Left renal cortex interstitium (tissue), 4 donors: ENCODE results near the gene NPC1. TPM values are rescaled to one million over a fixed set of nuclear protein-coding genes. Genes with fewer than 3 reads are reported as not detected.
"Not testable (repeated sequence)": the region's sequence is repeated elsewhere in the genome, so short reads cannot be mapped to it uniquely, and the experiment has no call there.

Source experiments
- DNase-seq, 4 donors: peaks; one replicate each; pipeline ENCODE4 v3.0.0-alpha.2; 2013; ENCODE audit warnings: low read depth in 4 of 4, low spot score in 2 of 4, missing footprints in 1 of 4
- polyA plus RNA-seq, 4 donors: library from polyadenylated mRNA; unstranded; fragments of 120-200 nt; gene quantifications; one replicate each; pipeline ENCODE4 v1.2.1, GENCODE V29; 2013; ENCODE audit not compliant: insufficient read length in 4 of 4

Gene NPC1
- polyA plus RNA-seq, 4 donors = 18.3 to 29.0 (median 23.7) TPM

GRCh38 chr18:23498117-23498516 is 88.2 kb downstream of the NPC1 start:
- no peak for DNase-seq

- DNase-seq = no peak
Measured at GRCh38 chr18:23495723-23496440, 90.4 kb downstream of the NPC1 start.

GRCh38 chr18:23494992-23495391 is 91.3 kb downstream of the NPC1 start:
- no peak for DNase-seq

- no peak for DNase-seq
Measured at GRCh38 chr18:23493654-23494053, 92.7 kb downstream of the NPC1 start.

- not testable (repeated sequence) for DNase-seq
Measured at GRCh38 chr18:23489586-23489985, 96.7 kb downstream of the NPC1 start.

- DNase-seq = no peak
Measured at GRCh38 chr18:23487738-23488570, 98.4 kb downstream of the NPC1 start.

GRCh38 chr18:23485386-23485785 is 100.9 kb downstream of the NPC1 start:
- no peak for DNase-seq

GRCh38 chr18:23484561-23485182 is 101.6 kb downstream of the NPC1 start:
- DNase-seq = no peak

Other genes with a start within 250 kb of the NPC1 start
- 10 to 100 TPM; 63.3 to 93.7 (median 71.3) TPM for gene RIOK3, start 133.2 kb downstream of the NPC1 start, polyA plus RNA-seq
- gene RMC1, start 83.0 kb downstream of the NPC1 start, polyA plus RNA-seq = 10 to 100 TPM; 22.1 to 26.6 (median 23.9) TPM
- gene ANKRD29, start 76.4 kb upstream of the NPC1 start, polyA plus RNA-seq = 1 to 10 TPM in 1 of 4 donors, under 1 TPM in 3; 0.70 to 1.7 (median 0.85) TPM
- 1 to 10 TPM; 1.3 to 2.8 (median 1.8) TPM for gene LAMA3, start 102.9 kb upstream of the NPC1 start, polyA plus RNA-seq